ENCODE measurements around the gene TEX36. TPM values are rescaled to one million over a fixed set of nuclear protein-coding genes. Genes with fewer than 3 reads are reported as not detected.

The TEX36 gene
- total RNA-seq, 1 experiment from 2014 or later = not detected

DNA sequence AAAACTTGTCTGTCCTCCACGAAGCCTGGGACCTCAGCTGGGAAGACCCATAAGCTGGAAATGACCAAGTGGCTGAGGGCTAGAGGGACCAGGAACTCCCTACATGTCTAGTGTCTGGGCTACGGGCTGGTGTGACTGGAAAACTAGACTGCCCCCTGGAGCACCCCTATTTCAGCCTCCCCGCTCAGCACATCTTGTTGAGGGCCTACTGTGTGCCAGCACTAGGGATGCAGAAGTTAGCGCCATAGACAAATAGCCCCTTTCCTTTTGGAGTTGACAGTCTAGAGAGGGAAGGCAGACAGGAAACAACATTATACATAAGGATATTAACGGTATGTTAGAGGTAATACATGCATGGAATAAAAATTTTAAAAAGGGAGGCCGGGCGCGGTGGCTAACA is 74.5 kb downstream of the TEX36 start:
- H3K4me1 ChIP-seq (replicated peaks) = no peaks in the 10 kb centered on the region
- peaks cover 13% of the 10 kb centered on the region for H3K27me3 ChIP-seq (replicated peaks)
- H3K9me3 ChIP-seq (replicated peaks) = no peaks in the 10 kb centered on the region
- H3K27ac ChIP-seq = no peak overlapping the region
- no peaks in the 10 kb centered on the region for H3K36me3 ChIP-seq
- no peak for DNase-seq (ENCODE audit: low read depth in 1 of 2, low spot score in 2 of 2)
- H3K4me3 ChIP-seq = no peak overlapping the region

DNA sequence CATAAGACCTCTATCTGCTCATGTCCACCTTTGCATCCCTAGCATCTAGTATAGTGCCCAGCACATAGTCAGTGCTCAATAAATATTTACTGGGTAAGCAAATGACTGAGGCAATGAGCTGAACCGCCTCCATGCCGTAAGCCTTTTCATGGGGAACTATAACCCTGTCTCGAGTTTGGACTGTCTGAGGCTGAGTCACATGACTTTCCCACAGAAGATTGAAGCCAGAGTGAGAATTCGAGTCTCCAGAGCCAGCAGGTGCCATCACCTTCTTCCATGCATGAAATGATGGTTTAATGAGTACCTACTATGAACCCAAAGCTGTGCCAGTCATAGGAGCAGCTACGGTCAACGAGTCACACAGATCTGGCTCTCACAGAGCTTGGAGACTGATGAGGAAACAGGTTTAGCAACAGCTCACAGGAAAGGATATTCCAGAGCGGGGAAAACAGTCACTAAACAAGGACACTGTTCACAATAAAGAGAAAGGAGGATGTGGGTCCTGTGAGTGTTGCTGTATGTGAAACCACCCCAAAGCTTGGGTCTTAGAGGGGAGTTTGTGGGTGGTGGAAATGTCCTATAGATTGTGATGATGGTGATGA is 75.2 kb downstream of the TEX36 start:
- Histone ChIP-seq H3K4me3 (no peak overlapping the region), H3K9me3 (replicated peaks) (no peaks in the 10 kb centered on the region), H3K27ac (no peak overlapping the region), H3K27me3 (replicated peaks) (peaks cover 13% of the 10 kb centered on the region), H3K4me1 (replicated peaks) (no peaks in the 10 kb centered on the region), H3K36me3 (no peaks in the 10 kb centered on the region)
- DNase-seq (ENCODE audit: low read depth in 1 of 2, low spot score in 2 of 2) = no peak

GRCh38 chr10:125606414-125607010 is 76.5 kb downstream of the TEX36 start:
- Histone ChIP-seq H3K27ac (no peak overlapping the region), H3K36me3 (no peaks in the 10 kb centered on the region), H3K27me3 (replicated peaks) (peaks cover 13% of the 10 kb centered on the region), H3K4me3 (no peak overlapping the region), H3K4me1 (replicated peaks) (no peaks in the 10 kb centered on the region), H3K9me3 (replicated peaks) (no peaks in the 10 kb centered on the region)
- DNase-seq (ENCODE audit: low read depth in 1 of 2, low spot score in 2 of 2) = no peak

Other genes starting within 250 kb of the TEX36 start
- gene EDRF1, start 36.5 kb upstream of the TEX36 start, total RNA-seq (2014; rRNA removed; shearing (Covaris generic)) = 25.5 and 32.8 TPM in 2 replicates
- gene MMP21, start 92.7 kb upstream of the TEX36 start, total RNA-seq (2014; rRNA removed; shearing (Covaris generic)) = not detected in 2 replicates
- gene UROS, start 140.1 kb upstream of the TEX36 start, total RNA-seq (2014; rRNA removed; shearing (Covaris generic)) = 93.6 and 136 TPM in 2 replicates
- 122 and 160 TPM in 2 replicates for gene BCCIP, start 140.4 kb upstream of the TEX36 start, total RNA-seq (2014; rRNA removed; shearing (Covaris generic))
- gene DHX32, start 198.1 kb upstream of the TEX36 start, total RNA-seq (2014; rRNA removed; shearing (Covaris generic)) = 31.0 and 51.8 TPM in 2 replicates
- gene FANK1, start 213.4 kb upstream of the TEX36 start, total RNA-seq (2014; rRNA removed; shearing (Covaris generic)) = 0.18 TPM in 1 of 2 replicates, not detected in the other